Measurements from ENCODE around the gene CFAP74.

GRCh38 chr1:1895456-1896336 lies 107.9 kb downstream of the CFAP74 start:
- TF ChIP-seq CTCF (conservative IDR thresholded peaks at IDR 0.05; ENCODE audit: low read depth, low read length) = no peak
- no peak for TF ChIP-seq EZH2phosphoT487 (IDR thresholded peaks at IDR 0.05; ENCODE audit: borderline replicate concordance, low read length)
- no peak for TF ChIP-seq EZH2 (IDR thresholded peaks at IDR 0.05; ENCODE audit: low read length, unreplicated experiment)

Measured in PC-3 (cell line).